Epithelial cell of esophagus (primary cell): Measurements from ENCODE around the gene TMEM150B.

Source experiments
- DNase-seq: peaks from one replicate; pipeline ENCODE4 v3.0.0; 2010; ENCODE audit warnings: low read depth
- H3K4me3 ChIP-seq: 2 replicates; pipeline ENCODE4 v1.5.1; 2011; ENCODE audit warnings: mild to moderate bottlenecking, low read length, control low read depth
- TF ChIP-seq, protein P1 (sequence below): IDR thresholded peaks from 2 replicates; pipeline ENCODE4 v1.5.1; 2011; ENCODE audit warnings: low read depth, mild to moderate bottlenecking, low read length, control low read depth, inconsistent platforms; ENCODE audit not compliant: insufficient read depth; ENCODE audit errors: missing control alignments

Gene TMEM150B

DNA sequence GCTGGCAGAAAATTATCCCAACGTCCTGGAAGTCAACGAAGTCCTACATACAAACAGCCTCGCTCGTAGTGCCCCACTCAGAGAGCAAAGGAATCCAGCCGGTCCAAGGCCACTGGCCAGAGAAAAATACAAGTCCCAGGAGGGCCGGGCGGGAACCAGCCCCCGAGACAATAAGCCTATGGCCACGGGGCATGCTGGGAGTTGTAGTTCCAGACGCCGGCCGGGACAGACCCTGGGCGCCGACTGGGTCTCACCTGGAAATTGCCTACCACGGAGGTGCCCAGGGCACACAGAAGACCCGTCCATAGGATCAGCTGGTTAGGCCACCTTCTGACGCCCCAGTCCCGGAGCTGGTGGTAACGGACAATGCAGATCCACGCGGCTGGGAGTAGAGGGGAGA lies 5.4 kb downstream of the TMEM150B start:
- TF ChIP-seq, protein P1, sequence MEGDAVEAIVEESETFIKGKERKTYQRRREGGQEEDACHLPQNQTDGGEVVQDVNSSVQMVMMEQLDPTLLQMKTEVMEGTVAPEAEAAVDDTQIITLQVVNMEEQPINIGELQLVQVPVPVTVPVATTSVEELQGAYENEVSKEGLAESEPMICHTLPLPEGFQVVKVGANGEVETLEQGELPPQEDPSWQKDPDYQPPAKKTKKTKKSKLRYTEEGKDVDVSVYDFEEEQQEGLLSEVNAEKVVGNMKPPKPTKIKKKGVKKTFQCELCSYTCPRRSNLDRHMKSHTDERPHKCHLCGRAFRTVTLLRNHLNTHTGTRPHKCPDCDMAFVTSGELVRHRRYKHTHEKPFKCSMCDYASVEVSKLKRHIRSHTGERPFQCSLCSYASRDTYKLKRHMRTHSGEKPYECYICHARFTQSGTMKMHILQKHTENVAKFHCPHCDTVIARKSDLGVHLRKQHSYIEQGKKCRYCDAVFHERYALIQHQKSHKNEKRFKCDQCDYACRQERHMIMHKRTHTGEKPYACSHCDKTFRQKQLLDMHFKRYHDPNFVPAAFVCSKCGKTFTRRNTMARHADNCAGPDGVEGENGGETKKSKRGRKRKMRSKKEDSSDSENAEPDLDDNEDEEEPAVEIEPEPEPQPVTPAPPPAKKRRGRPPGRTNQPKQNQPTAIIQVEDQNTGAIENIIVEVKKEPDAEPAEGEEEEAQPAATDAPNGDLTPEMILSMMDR: no peak
- peak; percentile 22 for DNase-seq
- H3K4me3 ChIP-seq: no peak overlapping the region

DNA sequence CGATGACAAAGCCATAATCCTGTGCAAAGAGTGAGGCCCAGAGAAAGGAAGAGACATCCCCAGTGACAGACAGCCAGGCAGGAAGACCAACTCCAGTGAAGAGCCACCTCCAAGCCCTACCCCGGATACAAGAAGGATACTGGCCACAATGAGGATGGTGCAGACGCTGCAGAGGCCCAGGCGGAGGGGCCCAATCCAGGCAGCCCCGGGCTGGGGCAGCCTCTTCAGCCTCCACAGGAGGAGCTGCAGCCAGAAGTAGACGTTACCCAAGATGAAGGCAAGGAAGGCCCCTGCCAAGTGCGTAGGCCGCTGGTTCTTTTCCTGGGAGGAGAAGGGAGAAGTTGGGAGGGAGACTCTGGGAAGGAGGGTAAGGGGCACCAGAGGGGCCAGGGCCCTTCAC lies 8.5 kb downstream of the TMEM150B start:
- TF ChIP-seq, protein P1: no peak
- no peak for DNase-seq
- no peak overlapping the region for H3K4me3 ChIP-seq

DNA sequence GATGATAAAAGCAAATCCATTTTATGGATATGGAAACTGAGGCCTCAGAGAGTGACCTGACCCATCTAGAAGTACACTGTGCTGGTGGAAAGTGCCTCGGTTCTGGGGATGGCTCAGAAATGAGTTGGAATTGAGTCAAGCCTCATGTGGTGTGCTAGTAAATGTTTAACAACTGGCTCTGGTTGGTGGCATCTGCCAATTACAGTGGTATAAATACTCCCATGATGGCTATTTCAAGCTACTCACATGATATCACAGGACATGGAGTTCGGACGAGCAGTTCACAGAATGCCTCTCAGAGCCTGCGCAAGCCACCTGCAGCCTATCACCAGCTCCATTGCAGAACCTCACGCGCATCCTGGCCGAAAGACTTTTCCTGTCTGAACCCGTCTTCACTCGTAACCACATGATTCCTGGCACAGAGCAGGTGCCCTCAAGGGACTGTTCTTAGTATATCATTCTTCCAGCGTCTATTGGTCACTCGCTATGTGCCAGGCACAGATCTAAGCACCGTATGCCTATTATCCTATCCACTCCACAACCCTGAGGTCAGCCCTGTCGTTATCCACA lies 9.1 kb downstream of the TMEM150B start:
- TF ChIP-seq, protein P1: no peak
- peak; percentile 93 for DNase-seq
- no peak overlapping the region for H3K4me3 ChIP-seq

DNA sequence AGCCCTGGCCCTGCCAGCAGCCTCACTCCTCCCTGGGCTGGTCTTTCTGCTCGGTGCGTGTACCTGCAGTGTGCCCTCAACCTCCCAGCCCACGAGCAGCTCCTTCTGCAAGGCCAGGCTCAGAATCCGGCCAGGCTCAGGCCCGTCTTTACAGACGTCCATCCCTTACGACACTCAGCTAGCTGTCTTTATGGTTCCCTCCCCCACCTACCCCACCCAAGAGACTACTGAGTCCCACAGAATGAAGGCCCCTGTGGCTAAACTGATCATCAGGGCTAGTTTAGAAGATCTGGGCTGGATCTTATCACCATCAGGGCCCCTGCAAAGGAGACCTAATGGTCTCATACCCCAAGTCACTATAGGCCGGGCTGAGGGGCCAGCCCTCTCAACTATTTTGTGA lies 10.7 kb downstream of the TMEM150B start:
- no peak overlapping the region for H3K4me3 ChIP-seq
- DNase-seq: no peak
- TF ChIP-seq, protein P1: no peak

DNA sequence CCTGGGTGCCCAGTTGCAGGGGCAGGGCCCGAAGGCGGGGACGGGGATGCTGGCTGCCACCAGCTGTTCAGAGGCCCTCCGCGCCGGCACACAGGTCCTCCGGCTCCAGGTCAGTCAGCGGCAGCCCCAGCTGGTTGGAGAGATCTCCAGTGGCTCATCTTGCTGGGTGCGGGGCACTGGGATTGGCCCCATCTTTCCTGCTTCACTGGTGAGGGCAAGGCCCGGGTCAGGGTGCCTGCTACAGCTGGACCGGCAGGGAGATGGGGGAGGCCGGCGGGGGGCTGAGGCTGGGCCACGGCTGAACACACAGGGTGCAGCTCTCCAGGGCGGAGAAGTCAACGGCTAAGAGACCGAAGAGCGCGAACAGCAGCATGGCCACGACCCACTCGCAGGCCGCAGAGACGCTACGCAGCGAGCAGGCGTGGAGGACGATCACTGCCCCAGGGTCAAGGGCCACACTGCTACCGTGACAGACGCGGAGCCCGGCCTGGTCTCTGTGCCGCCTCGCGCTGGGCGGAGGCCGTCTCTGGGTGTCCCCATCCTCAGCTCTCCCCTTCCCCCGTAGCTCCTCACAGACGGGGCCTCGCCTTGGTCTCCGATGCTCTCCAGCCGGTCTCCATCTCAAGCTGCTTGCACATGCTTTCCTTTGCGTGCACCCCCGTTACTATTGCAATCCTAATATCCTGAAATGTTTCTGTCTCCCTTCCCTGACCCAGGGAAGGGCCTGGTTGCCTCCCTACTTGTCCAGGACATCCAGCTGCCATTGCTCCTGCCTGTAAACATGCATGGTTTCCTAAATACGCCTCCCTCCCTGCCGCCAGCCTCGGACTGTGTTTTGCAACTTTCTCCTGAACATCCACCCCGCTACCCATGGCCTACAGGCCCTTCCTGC lies 12.3 kb downstream of the TMEM150B start:
- no peak for DNase-seq
- no peak overlapping the region for H3K4me3 ChIP-seq
- TF ChIP-seq, protein P1: no peak

DNA sequence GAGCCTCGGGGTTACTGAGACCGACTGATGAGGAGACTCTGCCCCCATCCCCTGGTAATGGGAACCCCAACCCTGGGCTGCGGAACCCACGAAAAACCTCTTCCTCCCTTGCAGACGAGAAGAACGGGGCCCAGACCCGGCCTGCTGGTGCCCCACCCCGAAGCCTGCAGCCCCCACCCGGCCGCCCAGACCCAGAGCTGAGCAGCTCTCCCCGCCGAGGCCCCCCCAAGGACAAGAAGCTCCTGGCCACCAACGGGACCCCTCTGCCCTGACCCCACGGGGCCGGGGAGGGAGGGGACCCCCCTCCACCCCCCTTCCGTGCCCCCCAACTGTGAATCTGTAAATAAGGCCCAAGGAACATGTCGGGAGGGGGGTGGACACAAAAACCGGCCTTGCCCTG lies 13.3 kb downstream of the TMEM150B start:
- DNase-seq: no peak
- TF ChIP-seq, protein P1: no peak
- H3K4me3 ChIP-seq: no peak overlapping the region
